Ovary (tissue), 9 donors: ENCODE data around the gene LGALS1. TPM values are rescaled to one million over a fixed set of nuclear protein-coding genes. Genes with fewer than 3 reads are reported as not detected.
A peak's percentile ranks its signal among the peaks of the same experiment; 100 is the strongest.

Experiments used
- DNase-seq, 5 donors: peaks; one replicate each; pipeline ENCODE4 v3.0.0-alpha.2; 2019 to 2020
- H3K27ac ChIP-seq, 2 donors: fragments of 200-600 bp; one replicate each; pipeline versions ENCODE4 v1.5.1 to v1.8.0; 2019 to 2022
- H3K27me3 ChIP-seq: fragments of 200-600 bp; one replicate; pipeline ENCODE4 v1.8.0; 2022
- H3K36me3 ChIP-seq: fragments of 200-600 bp; sonication (generic); one replicate; pipeline ENCODE4 v1.5.1; 2019
- H3K4me1 ChIP-seq: one replicate; pipeline ENCODE4 v1.8.1; 2013; ENCODE audit warnings: mild to moderate bottlenecking, moderate library complexity; ENCODE audit not compliant: insufficient read depth
- H3K4me3 ChIP-seq: fragments of 200-600 bp; sonication (generic); one replicate; pipeline ENCODE4 v1.5.1; 2017
- H3K9me3 ChIP-seq, 2 donors: fragments of 200-600 bp in 1 of 2; sonication (generic) in 1 of 2; one replicate each; pipeline versions ENCODE4 v1.5.1 to v1.8.1; 2013 to 2019; ENCODE audit warnings: mild to moderate bottlenecking in 1 of 2, moderate library complexity in 1 of 2
- EP300 ChIP-seq: sonication (generic); formaldehyde crosslinking; IDR thresholded peaks from one replicate; pipeline ENCODE4 v1.6.1; 2017; ENCODE audit warnings: antibody characterized with exemption
- POLR2A ChIP-seq: fragments of 450-650 bp; IDR thresholded peaks from one replicate; pipeline ENCODE4 v1.6.1; 2017; ENCODE audit warnings: antibody characterized with exemption, mild to moderate bottlenecking, moderate library complexity
- WGBS, 3 donors: extraction: QIAGEN DNeasy Blood & Tissue Kit in 1 of 3; methylation state at CpG; one replicate each; pipeline versions ENCODE4 v1.1.5 to v1.1.7; 2013 to 2017; 5-methylcytosine and 5-hydroxymethylcytosine counted together
- intact Hi-C, 4 donors: fragments of 100-400 bp; cut with DNase I; formaldehyde crosslinking; loops; one replicate each; pipeline versions ENCODE4 v1.11.0 to v1.15.1; 2022 to 2023
- polyA plus RNA-seq, 2 donors: library from polyadenylated mRNA; stranded (reverse); fragments of 200-250 nt in 1 of 2; fragments of 350-450 nt in 1 of 2; fragmentation: Illumina TruSeq in 1 of 2; extraction: RNeasy Lipid Tissue Mini Kit (QIAGEN cat#74804) in 1 of 2; gene quantifications; one replicate each; pipeline ENCODE4 v1.2.3, GENCODE V29; 2013 to 2014
- total RNA-seq, 7 donors: library from RNA; depleted of rRNA in 2 of 7; stranded (reverse); fragments of >200 nt in 2 of 7; fragmentation: NEBNext Ultra II Directional in 3 of 7; extraction: Animal tissue kit (Norgen Biotek cat#: 25700) in 3 of 7; gene quantifications; one replicate each; pipeline versions ENCODE4 v1.1.0 to v1.2.4, GENCODE V29; 2016 to 2023
- TF ChIP-seq, protein P1 (sequence below), 3 donors: fragments of 450-650 bp in 2 of 3; fragments of 200-600 bp in 1 of 3; IDR thresholded peaks; one replicate each; pipeline versions ENCODE4 v1.5.1 to v1.8.0; 2016 to 2022; ENCODE audit warnings: antibody characterized with exemption in 3 of 3, mild to moderate bottlenecking in 1 of 3
- donor health status: DM: no; HTN: no; CAD: no; lungs with moderate emphysema.
- donor health status: DM: no; HTN: no; CAD: no.
- donor health status: Bipolar disorder and iron deficiency.
- donor health status: DM: yes; HTN: yes; CAD: no.
- donor health status: DM: no; HTN: no; CAD: no.
- donor health status: DM: yes; HTN: yes; CAD: no.

LGALS1 gene
- total and polyA plus RNA-seq, 9 donors, result 331 to 1,819 (median 1,125) TPM

DNA sequence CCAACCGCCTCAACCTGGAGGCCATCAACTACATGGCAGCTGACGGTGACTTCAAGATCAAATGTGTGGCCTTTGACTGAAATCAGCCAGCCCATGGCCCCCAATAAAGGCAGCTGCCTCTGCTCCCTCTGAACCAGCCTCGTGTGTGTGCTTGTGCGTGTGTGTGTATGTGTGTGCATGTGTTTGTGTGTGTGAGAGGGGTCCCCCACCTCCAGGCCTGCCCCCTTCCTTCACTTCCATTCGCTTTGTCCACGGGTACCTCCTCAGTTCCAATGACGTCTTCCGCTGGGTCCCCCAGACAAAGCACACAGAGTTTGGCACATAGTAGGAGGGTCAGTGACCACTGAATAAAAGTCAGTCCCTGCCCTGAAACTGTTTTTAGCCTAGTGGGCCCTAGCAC, 4.2 kb downstream of the LGALS1 start:
- Histone ChIP-seq H3K36me3 (no peaks in the 10 kb centered on the region), H3K9me3 (no peaks in the 10 kb centered on the region), H3K4me1 (no peaks in the 10 kb centered on the region), H3K27me3 (no peaks in the 10 kb centered on the region), H3K27ac (no peak overlapping the region), H3K4me3 (no peak overlapping the region)
- DNase-seq, result no peak
- TF ChIP-seq, protein P1, sequence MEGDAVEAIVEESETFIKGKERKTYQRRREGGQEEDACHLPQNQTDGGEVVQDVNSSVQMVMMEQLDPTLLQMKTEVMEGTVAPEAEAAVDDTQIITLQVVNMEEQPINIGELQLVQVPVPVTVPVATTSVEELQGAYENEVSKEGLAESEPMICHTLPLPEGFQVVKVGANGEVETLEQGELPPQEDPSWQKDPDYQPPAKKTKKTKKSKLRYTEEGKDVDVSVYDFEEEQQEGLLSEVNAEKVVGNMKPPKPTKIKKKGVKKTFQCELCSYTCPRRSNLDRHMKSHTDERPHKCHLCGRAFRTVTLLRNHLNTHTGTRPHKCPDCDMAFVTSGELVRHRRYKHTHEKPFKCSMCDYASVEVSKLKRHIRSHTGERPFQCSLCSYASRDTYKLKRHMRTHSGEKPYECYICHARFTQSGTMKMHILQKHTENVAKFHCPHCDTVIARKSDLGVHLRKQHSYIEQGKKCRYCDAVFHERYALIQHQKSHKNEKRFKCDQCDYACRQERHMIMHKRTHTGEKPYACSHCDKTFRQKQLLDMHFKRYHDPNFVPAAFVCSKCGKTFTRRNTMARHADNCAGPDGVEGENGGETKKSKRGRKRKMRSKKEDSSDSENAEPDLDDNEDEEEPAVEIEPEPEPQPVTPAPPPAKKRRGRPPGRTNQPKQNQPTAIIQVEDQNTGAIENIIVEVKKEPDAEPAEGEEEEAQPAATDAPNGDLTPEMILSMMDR (IDR thresholded peaks at IDR 0.05), result no peak
- TF ChIP-seq EP300, result no peak
- no peak for TF ChIP-seq POLR2A
- 64 to 66% (median 65%) methylated on average over 8 of the region's 8 CpGs for WGBS, 3 donors
- intact Hi-C loops, result loop anchor here (5.0 to 10.0 kb wide), 4 partner anchors 37 to 95 kb away; no protein-coding TSS in a partner anchor

DNA sequence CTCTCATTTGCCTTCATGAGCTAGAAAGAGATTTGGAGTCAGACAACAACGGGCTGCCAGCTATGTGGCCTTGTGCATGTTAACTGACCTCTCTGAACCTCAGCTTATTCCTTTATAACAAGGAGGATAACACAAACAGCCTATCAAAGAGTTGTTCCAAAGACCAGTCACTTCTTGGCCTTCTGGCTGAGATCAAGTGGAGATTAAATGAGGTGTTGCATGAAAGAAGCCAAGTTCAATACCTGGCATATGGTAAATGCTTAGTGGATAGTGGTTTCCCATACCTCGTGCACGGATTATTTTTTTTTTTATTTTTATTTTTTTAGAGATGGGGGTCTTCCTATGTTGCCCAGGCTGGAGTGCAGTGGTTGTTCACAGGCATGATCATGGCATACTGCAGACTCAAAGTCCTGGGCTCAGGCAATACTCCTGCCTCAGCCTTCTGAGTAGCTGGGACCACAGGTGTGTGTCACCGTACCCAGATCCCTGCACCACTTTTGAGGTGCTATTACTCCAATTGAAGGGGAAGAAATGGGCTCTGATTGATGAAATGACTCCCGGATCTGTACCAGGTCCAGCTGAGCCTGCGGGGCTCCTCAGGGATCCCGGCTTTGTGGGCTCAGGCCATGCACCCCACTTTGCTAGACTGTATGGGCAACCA, 4.9 kb downstream of the LGALS1 start:
- no peak for DNase-seq
- Histone ChIP-seq H3K9me3 (no peaks in the 10 kb centered on the region), H3K4me3 (no peak overlapping the region), H3K4me1 (no peaks in the 10 kb centered on the region), H3K36me3 (no peaks in the 10 kb centered on the region), H3K27ac (no peak overlapping the region), H3K27me3 (no peaks in the 10 kb centered on the region)
- intact Hi-C loops, result loop anchor here in 2 of 4 donors (5.0 to 10.0 kb wide), 2 partner anchors 38 to 94 kb away; no protein-coding TSS in a partner anchor
- 54 to 58% (median 56%) methylated on average over 7 of the region's 7 CpGs for WGBS, 3 donors
- TF ChIP-seq, protein P1 (IDR thresholded peaks at IDR 0.05), result no peak
- TF ChIP-seq POLR2A (no peak), EP300 (no peak)

DNA sequence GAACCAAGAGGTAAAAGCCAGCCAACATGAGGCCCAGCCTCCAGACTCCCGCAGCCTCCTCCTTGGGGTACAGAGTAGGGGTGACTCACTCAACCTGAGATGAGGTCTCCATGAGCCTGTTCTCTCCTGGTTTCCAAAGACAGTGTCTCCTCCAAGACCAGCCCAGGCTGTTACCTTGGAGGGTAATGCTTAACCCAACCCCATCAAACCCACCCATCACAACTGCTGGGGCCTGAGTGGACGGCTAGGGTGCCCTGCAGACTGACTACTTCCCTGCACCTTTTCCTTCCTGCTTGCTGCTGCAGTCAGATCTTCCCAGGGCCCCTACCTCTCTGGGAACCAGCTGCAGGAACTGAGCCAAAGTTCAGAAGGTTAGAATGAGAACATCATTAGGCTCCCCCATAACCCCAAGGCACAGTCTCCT, 5.6 kb downstream of the LGALS1 start:
- no peaks in the 10 kb centered on the region for H3K4me1 ChIP-seq
- intact Hi-C loops, result loop anchor here in 2 of 4 donors (5.0 to 10.0 kb wide), 2 partner anchors 39 to 94 kb away; no protein-coding TSS in a partner anchor

DNA sequence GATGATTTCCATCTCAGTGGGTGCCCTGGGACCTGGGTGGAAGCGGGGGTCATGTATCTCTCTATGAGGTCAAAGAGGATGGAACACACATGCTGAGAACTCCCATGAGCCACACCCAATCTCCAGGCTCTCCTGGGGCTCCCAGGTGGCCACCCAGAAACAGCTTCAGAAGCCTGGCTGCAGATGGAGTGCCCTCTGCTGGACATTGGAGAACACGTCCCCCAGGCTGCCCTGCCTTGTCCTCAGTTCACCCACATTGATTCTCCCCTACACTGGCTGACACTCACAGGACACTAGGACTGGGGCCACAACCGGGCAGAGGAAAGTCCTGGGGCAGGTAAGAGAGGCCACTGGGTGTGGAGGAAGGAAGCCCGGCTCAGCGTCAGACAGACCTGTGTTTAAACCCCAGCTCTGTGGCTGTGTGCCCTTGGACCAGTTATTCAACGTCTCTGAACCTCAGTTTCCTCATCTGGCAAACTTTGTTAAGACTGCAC, 6.2 kb downstream of the LGALS1 start:
- Histone ChIP-seq H3K27me3 (no peaks in the 10 kb centered on the region), H3K4me1 (no peaks in the 10 kb centered on the region), H3K36me3 (no peaks in the 10 kb centered on the region), H3K27ac (no peak overlapping the region), H3K4me3 (no peak overlapping the region), H3K9me3 (no peaks in the 10 kb centered on the region)
- WGBS, 3 donors, result 14 to 32% (median 18%) methylated on average over 6 of the region's 6 CpGs
- DNase-seq, result peak; percentile 73 to 84 (median 79)
- TF ChIP-seq, protein P1 (IDR thresholded peaks at IDR 0.05), result peak; percentile 70 to 85 (median 83)
- TF ChIP-seq POLR2A, result no peak
- intact Hi-C loops, result loop anchor here in 2 of 4 donors (5.0 to 10.0 kb wide), 2 partner anchors 39 to 93 kb away; no protein-coding TSS in a partner anchor

More for the DNA sequence above, 5.6 kb downstream of the LGALS1 start:
- no peak for DNase-seq
- WGBS, 3 donors, result 56 to 68% (median 66%) methylated on average over 2 of the region's 2 CpGs
- no peak overlapping the region for H3K27ac ChIP-seq
- TF ChIP-seq, protein P1 (IDR thresholded peaks at IDR 0.05), result no peak
- no peak for TF ChIP-seq EP300
- no peak for TF ChIP-seq POLR2A
- no peak overlapping the region for H3K4me3 ChIP-seq
- H3K27me3 ChIP-seq, result no peaks in the 10 kb centered on the region
- H3K9me3 ChIP-seq, result no peaks in the 10 kb centered on the region
- H3K36me3 ChIP-seq, result no peaks in the 10 kb centered on the region
